ENCODE measurements around the gene LPP. TPM values are rescaled to one million over a fixed set of nuclear protein-coding genes. Genes with fewer than 3 reads are reported as not detected.
"Not testable (repeated sequence)": the region's sequence is repeated elsewhere in the genome, so short reads cannot be mapped to it uniquely, and the experiment has no call there.

LPP gene
- polyA plus RNA-seq, 2 donors, result 10.5 to 12.9 TPM

DNA sequence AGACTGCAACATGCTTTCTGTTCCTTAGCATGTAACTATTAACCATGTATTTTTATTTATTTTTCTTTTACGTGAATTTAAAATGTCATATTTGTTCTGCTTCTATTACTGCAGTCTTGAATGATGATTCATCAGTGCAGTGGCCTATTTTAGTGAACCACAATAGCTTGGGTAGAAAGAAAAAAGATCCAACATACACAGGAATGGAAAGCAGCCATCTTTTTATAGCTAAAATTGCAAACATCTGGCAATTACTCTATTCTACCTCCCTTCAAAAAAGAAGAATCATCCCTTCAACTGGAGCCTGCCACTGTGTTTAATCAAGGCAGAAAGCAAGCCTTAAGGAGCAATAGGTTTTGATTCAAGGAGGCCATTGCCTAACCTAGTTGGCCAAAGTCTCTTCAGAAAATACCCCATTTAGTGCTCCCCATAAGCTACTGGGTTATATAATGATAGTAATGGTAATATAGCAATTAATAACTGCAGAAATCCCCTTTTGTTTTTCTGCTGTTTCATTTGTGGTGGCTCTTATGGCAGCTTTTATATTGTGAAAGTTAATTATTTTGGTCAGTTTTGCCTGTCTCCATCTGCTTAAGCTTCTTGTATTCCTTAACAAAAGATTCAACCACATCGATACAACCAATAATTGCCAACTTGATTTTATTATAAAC is 267.3 kb downstream of the LPP start:
- H3K27ac ChIP-seq (ENCODE audit: low read depth in 2 of 2, low read length in 1 of 2), result no peak overlapping the region
- WGBS, 2 donors, result 54 to 59% methylated on average over 2 of the region's 2 CpGs
- peaks cover 0 to 2% of the 10 kb centered on the region in 2 donors for H3K4me1 ChIP-seq (ENCODE audit: control insufficient read depth in 2 of 2, insufficient read depth in 2 of 2, low read length in 1 of 2)
- H3K36me3 ChIP-seq (ENCODE audit: control insufficient read depth in 2 of 2, insufficient read depth in 2 of 2, low read length in 1 of 2), result no peaks in the 10 kb centered on the region
- H3K27me3 ChIP-seq (ENCODE audit: control insufficient read depth in 1 of 2, insufficient read depth in 2 of 2, low read length in 2 of 2), result no peaks in the 10 kb centered on the region
- no peak overlapping the region for H3K4me3 ChIP-seq (ENCODE audit: low read depth in 1 of 2, low read length in 2 of 2)
- no peaks in the 10 kb centered on the region for H3K9me3 ChIP-seq (ENCODE audit: control insufficient read depth in 2 of 2, insufficient read depth in 1 of 2, low read depth in 1 of 2, low read length in 1 of 2)

DNA sequence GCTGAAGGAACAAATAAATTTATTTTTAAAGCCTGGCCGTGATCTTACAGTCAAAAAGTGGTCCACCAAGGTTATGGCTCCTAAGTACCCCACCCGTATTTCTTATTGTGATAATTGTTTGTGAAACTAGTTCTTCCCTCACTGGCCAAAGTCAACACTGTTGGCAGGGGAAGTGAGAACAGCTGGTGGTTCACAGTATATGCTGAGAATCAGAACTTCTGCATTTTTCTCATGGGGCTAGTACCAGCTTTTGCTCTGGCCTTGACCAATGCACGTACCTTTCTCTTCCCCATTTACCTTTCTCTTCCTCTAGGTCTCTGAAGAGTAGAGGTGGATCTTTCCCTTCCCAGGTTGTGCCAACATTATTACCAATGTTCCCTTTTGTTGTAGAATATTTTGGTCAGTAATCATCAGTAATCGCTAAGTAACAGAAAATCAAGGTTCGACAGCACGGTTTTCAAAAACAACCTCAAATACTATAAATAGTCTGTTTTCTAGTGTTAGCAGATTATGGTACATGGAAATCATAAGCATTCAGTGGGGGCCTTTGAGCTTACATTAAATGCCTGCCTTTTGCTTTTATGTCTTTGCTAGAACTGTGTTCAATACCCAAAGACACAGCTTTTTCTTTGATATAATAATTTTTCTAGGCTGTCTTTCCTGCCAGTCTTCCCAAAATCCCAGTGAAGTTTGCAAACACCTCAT is 268.0 kb downstream of the LPP start:
- H3K4me1 ChIP-seq (ENCODE audit: control insufficient read depth in 2 of 2, insufficient read depth in 2 of 2, low read length in 1 of 2), result peaks cover 0 to 2% of the 10 kb centered on the region in 2 donors
- H3K4me3 ChIP-seq (ENCODE audit: low read depth in 1 of 2, low read length in 2 of 2), result no peak overlapping the region
- 70 to 80% methylated on average over 6 of the region's 6 CpGs for WGBS, 2 donors
- H3K27ac ChIP-seq (ENCODE audit: low read depth in 2 of 2, low read length in 1 of 2), result no peak overlapping the region
- H3K9me3 ChIP-seq (ENCODE audit: control insufficient read depth in 2 of 2, insufficient read depth in 1 of 2, low read depth in 1 of 2, low read length in 1 of 2), result no peaks in the 10 kb centered on the region
- H3K36me3 ChIP-seq (ENCODE audit: control insufficient read depth in 2 of 2, insufficient read depth in 2 of 2, low read length in 1 of 2), result no peaks in the 10 kb centered on the region
- no peaks in the 10 kb centered on the region for H3K27me3 ChIP-seq (ENCODE audit: control insufficient read depth in 1 of 2, insufficient read depth in 2 of 2, low read length in 2 of 2)

DNA sequence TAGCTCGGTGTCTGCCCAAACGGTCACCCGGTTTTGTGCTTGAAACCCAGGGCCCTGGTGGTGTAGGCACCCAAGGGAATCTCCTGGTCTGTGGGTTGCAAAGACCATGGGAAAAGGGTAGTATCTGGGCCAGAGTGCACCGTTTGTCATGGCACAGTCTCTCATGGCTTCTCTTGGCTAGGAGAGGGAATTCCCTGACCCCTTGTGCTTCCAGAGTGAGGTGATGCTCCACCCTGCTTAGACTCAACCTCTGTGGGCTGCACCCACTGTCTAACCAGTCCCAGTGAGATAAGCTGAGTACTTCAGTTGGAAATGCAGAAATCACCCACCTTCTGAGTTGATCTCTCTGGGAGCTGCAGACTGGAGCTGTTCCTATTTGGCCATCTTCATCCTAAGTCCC is 274.0 kb downstream of the LPP start:
- not testable (repeated sequence) for H3K4me1 ChIP-seq (ENCODE audit: control insufficient read depth in 2 of 2, insufficient read depth in 2 of 2, low read length in 1 of 2); H3K27ac ChIP-seq (ENCODE audit: low read depth in 2 of 2, low read length in 1 of 2); H3K27me3 ChIP-seq (ENCODE audit: control insufficient read depth in 1 of 2, insufficient read depth in 2 of 2, low read length in 2 of 2); H3K36me3 ChIP-seq (ENCODE audit: control insufficient read depth in 2 of 2, insufficient read depth in 2 of 2, low read length in 1 of 2); H3K4me3 ChIP-seq (ENCODE audit: low read depth in 1 of 2, low read length in 2 of 2); H3K9me3 ChIP-seq (ENCODE audit: control insufficient read depth in 2 of 2, insufficient read depth in 1 of 2, low read depth in 1 of 2, low read length in 1 of 2)
- WGBS, 2 donors, result 91% methylated on average over 4 of the region's 4 CpGs

DNA sequence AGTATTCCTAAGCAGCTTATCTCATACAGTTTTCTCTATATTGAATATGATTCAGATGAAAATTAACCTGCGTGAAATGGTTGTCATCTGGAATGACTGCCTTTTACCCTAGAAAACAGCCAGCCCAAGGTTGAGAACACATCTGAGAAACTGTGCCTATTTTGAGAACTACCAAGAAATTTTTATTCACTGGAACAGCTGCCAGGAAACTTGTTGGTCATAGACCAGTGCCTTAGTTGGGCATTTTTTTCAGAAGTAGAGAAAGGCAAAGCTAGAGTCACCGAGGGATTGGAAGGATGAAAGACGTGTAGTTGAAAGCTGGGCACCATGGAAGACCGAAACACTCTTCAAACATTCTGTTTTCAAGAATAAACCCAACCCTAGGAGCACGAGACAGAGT is 277.1 kb downstream of the LPP start:
- peak overlapping the region; percentile 49 to 75 for H3K27ac ChIP-seq (ENCODE audit: low read depth in 2 of 2, low read length in 1 of 2)

DNA sequence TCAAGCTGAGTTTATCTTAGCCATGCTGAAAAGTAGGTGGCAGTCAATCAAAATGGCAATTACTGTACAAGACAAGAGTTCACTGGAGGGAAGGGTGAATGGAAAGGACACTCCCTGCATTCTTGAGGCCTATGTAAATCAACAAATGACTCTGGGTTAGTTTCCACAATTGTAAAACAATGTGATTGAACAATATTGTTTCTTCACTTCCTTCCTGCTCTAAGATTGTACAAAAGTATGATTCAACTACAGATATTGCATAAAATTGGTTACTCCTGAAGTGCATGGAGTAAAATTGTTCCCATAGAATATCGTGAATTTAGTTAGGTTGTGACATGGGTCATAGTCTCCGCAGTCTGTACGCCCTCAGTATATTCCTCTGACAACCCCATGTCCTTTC is 277.6 kb downstream of the LPP start:
- Histone ChIP-seq H3K27ac (ENCODE audit: low read depth in 2 of 2, low read length in 1 of 2) (peak overlapping the region in 1 of 2 donors; percentile 75), H3K36me3 (ENCODE audit: control insufficient read depth in 2 of 2, insufficient read depth in 2 of 2, low read length in 1 of 2) (no peaks in the 10 kb centered on the region), H3K4me3 (ENCODE audit: low read depth in 1 of 2, low read length in 2 of 2) (no peak overlapping the region), H3K4me1 (ENCODE audit: control insufficient read depth in 2 of 2, insufficient read depth in 2 of 2, low read length in 1 of 2) (no peaks in the 10 kb centered on the region), H3K9me3 (ENCODE audit: control insufficient read depth in 2 of 2, insufficient read depth in 1 of 2, low read depth in 1 of 2, low read length in 1 of 2) (no peaks in the 10 kb centered on the region), H3K27me3 (ENCODE audit: control insufficient read depth in 1 of 2, insufficient read depth in 2 of 2, low read length in 2 of 2) (no peaks in the 10 kb centered on the region)
- WGBS, 2 donors, result 87 to 95% methylated on average over 3 of the region's 3 CpGs

More for the DNA sequence above, 277.1 kb downstream of the LPP start:
- 92% methylated on average over 5 of the region's 5 CpGs for WGBS, 2 donors
- H3K9me3 ChIP-seq (ENCODE audit: control insufficient read depth in 2 of 2, insufficient read depth in 1 of 2, low read depth in 1 of 2, low read length in 1 of 2), result no peaks in the 10 kb centered on the region
- no peaks in the 10 kb centered on the region for H3K36me3 ChIP-seq (ENCODE audit: control insufficient read depth in 2 of 2, insufficient read depth in 2 of 2, low read length in 1 of 2)
- no peak overlapping the region for H3K4me3 ChIP-seq (ENCODE audit: low read depth in 1 of 2, low read length in 2 of 2)
- no peaks in the 10 kb centered on the region for H3K4me1 ChIP-seq (ENCODE audit: control insufficient read depth in 2 of 2, insufficient read depth in 2 of 2, low read length in 1 of 2)
- H3K27me3 ChIP-seq (ENCODE audit: control insufficient read depth in 1 of 2, insufficient read depth in 2 of 2, low read length in 2 of 2), result no peaks in the 10 kb centered on the region

DNA sequence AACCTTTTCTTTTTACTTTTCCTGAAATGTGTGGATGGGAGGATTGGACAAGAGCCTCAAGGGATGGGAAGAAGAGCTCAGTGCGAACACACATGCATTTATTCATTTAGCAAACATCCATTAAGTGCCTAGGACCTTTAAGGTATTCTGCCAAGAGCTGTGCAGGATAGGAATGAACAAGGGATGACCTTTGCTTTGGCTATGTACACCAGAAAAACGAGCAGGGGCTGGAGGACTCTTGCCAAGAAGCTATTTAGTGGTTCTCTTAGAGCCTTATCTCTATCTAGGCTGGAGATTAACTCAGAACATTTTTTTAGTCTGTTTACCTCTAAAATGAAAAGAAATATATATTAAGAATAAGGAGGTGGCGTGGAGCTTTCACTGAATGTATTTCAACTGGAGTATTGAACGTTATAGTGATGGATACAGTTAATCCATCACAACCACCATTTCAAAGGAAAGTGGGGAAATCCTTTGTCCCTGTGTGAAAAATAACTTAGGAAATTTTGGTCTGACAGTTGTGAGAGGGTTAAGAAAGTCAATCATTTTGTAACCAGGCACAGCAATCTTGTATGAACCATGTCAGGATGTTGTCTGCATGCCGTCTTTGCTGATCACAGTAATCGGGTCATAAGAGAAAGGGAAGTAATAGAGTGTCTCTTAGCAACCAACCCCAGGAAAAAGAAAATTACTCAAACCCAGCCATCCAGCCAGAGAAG is 279.0 kb downstream of the LPP start:
- Histone ChIP-seq H3K36me3 (ENCODE audit: control insufficient read depth in 2 of 2, insufficient read depth in 2 of 2, low read length in 1 of 2) (no peaks in the 10 kb centered on the region), H3K27ac (ENCODE audit: low read depth in 2 of 2, low read length in 1 of 2) (no peak overlapping the region), H3K27me3 (ENCODE audit: control insufficient read depth in 1 of 2, insufficient read depth in 2 of 2, low read length in 2 of 2) (no peaks in the 10 kb centered on the region), H3K4me3 (ENCODE audit: low read depth in 1 of 2, low read length in 2 of 2) (no peak overlapping the region), H3K9me3 (ENCODE audit: control insufficient read depth in 2 of 2, insufficient read depth in 1 of 2, low read depth in 1 of 2, low read length in 1 of 2) (no peaks in the 10 kb centered on the region), H3K4me1 (ENCODE audit: control insufficient read depth in 2 of 2, insufficient read depth in 2 of 2, low read length in 1 of 2) (peaks cover 0 to 3% of the 10 kb centered on the region in 2 donors)
- WGBS, 2 donors, result 58% methylated on average over 6 of the region's 6 CpGs

DNA sequence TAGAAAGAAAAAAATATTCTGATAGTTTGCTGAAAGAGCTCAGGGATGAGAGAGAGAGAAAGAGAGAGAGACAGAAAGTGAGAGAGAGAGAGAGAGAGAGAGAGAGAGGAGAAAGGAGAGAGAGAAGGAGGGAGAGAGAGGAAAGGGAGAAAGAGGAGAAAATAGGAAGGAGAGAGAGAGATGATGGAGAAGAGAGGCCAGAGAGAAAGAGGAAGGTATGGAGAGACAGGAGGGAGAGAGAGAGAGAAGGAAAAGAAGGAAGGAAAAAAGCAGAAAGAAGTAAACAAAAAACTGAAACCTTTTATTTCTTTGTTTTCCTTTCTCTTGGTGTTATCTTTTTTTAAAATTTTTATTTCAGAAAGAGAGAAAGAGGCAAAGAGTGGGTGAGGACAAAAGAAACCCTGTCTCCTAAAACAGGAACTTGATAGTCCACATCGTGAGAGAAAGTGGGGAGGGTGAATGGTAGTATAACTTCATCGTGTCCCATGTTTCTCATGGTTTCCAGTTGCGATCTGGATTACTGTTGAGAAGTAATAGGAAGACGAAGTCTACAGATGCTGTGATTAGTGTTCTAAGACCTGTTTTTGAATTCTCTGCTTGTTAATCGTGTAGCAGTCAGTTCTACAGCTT is 279.7 kb downstream of the LPP start:
- WGBS, 2 donors, result 90 to 93% methylated on average over 5 of the region's 5 CpGs
- peaks cover 0 to 3% of the 10 kb centered on the region in 2 donors for H3K4me1 ChIP-seq (ENCODE audit: control insufficient read depth in 2 of 2, insufficient read depth in 2 of 2, low read length in 1 of 2)
- no peaks in the 10 kb centered on the region for H3K9me3 ChIP-seq (ENCODE audit: control insufficient read depth in 2 of 2, insufficient read depth in 1 of 2, low read depth in 1 of 2, low read length in 1 of 2)
- H3K27me3 ChIP-seq (ENCODE audit: control insufficient read depth in 1 of 2, insufficient read depth in 2 of 2, low read length in 2 of 2), result no peaks in the 10 kb centered on the region
- H3K27ac ChIP-seq (ENCODE audit: low read depth in 2 of 2, low read length in 1 of 2), result no peak overlapping the region
- H3K4me3 ChIP-seq (ENCODE audit: low read depth in 1 of 2, low read length in 2 of 2), result no peak overlapping the region
- no peaks in the 10 kb centered on the region for H3K36me3 ChIP-seq (ENCODE audit: control insufficient read depth in 2 of 2, insufficient read depth in 2 of 2, low read length in 1 of 2)

DNA sequence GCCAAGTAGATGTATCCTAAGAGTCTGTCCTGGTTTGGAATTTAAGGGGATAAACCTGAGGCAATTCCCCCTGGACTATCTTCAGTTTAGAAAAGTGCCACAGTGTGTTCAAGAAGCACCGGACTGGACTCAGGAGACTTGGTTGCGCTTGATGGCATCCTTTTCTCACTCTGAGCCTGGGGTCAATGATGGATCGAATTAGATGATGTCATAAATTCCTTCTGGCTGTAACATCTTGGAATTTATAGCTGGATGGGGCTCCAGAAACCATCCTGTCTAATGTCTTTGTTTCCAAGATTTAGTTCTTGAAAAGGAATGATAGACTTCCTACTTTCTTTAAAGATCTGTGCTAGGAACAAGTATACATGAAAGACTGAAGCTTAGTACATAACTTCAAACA is 280.6 kb downstream of the LPP start:
- Histone ChIP-seq H3K4me1 (ENCODE audit: control insufficient read depth in 2 of 2, insufficient read depth in 2 of 2, low read length in 1 of 2) (peaks cover 0 to 3% of the 10 kb centered on the region in 2 donors), H3K36me3 (ENCODE audit: control insufficient read depth in 2 of 2, insufficient read depth in 2 of 2, low read length in 1 of 2) (no peaks in the 10 kb centered on the region), H3K4me3 (ENCODE audit: low read depth in 1 of 2, low read length in 2 of 2) (no peak overlapping the region), H3K27ac (ENCODE audit: low read depth in 2 of 2, low read length in 1 of 2) (no peak overlapping the region), H3K9me3 (ENCODE audit: control insufficient read depth in 2 of 2, insufficient read depth in 1 of 2, low read depth in 1 of 2, low read length in 1 of 2) (no peaks in the 10 kb centered on the region), H3K27me3 (ENCODE audit: control insufficient read depth in 1 of 2, insufficient read depth in 2 of 2, low read length in 2 of 2) (no peaks in the 10 kb centered on the region)
- WGBS, 2 donors, result 86 to 89% methylated on average over 3 of the region's 3 CpGs

DNA sequence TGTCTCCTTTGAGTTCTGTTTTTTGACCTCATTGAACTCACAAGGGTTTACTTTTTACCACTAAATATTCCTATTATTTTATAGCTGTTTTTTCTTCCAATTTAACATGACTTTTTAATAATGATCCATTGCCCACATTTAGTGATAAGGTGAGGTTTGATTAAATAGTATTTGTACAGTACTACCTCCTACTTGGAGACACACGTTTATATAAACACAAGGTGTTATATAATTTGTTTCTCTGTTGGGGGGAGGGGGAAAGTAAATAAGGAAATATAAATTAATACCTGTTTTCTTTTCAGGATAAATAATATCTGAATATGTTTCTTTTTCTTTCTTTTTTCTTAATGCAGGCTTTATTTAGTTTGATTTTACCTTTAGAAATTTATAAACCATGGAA is 281.3 kb downstream of the LPP start:
- Histone ChIP-seq H3K27ac (ENCODE audit: low read depth in 2 of 2, low read length in 1 of 2) (no peak overlapping the region), H3K4me1 (ENCODE audit: control insufficient read depth in 2 of 2, insufficient read depth in 2 of 2, low read length in 1 of 2) (peaks cover 0 to 3% of the 10 kb centered on the region in 2 donors), H3K4me3 (ENCODE audit: low read depth in 1 of 2, low read length in 2 of 2) (no peak overlapping the region), H3K36me3 (ENCODE audit: control insufficient read depth in 2 of 2, insufficient read depth in 2 of 2, low read length in 1 of 2) (no peaks in the 10 kb centered on the region), H3K27me3 (ENCODE audit: control insufficient read depth in 1 of 2, insufficient read depth in 2 of 2, low read length in 2 of 2) (no peaks in the 10 kb centered on the region), H3K9me3 (ENCODE audit: control insufficient read depth in 2 of 2, insufficient read depth in 1 of 2, low read depth in 1 of 2, low read length in 1 of 2) (no peaks in the 10 kb centered on the region)
- 51 to 74% methylated on average over 1 of the region's 1 CpG for WGBS, 2 donors
